Spleen (tissue), 11 donors: ENCODE measurements around the gene FSTL4. TPM values are rescaled to one million over a fixed set of nuclear protein-coding genes. Genes with fewer than 3 reads are reported as not detected.

Experiments used
- DNase-seq: peaks from one replicate; pipeline ENCODE4 v3.0.0-alpha.2; 2020
- H3K27ac ChIP-seq, 8 donors: fragments of 200-600 bp; sonication (generic) in 7 of 8; 1 replicate in 4 of 8; 2 replicates in 4 of 8; pipeline versions ENCODE4 v1.5.0 to v1.8.0; 2016 to 2021; ENCODE audit warnings: inconsistent platforms in 4 of 8, mild to moderate bottlenecking in 4 of 8, moderate library complexity in 1 of 8
- H3K27me3 ChIP-seq, 7 donors: fragments of 200-600 bp; sonication (generic) in 6 of 7; replicated peaks in 1 of 7; 1 replicate in 4 of 7; 2 replicates in 3 of 7; pipeline versions ENCODE4 v1.5.0 to v1.8.0; 2016 to 2021; ENCODE audit warnings: inconsistent platforms in 3 of 7, mild to moderate bottlenecking in 1 of 7
- H3K36me3 ChIP-seq, 6 donors: fragments of 200-600 bp; sonication (generic) in 5 of 6; 1 replicate in 4 of 6; 2 replicates in 2 of 6; pipeline versions ENCODE4 v1.5.0 to v1.8.0; 2016 to 2021; ENCODE audit warnings: inconsistent platforms in 2 of 6
- H3K4me1 ChIP-seq, 6 donors: fragments of 200-600 bp; sonication (generic) in 5 of 6; 1 replicate in 3 of 6; 2 replicates in 3 of 6; pipeline versions ENCODE4 v1.5.0 to v1.8.0; 2016 to 2021; ENCODE audit warnings: inconsistent platforms in 3 of 6
- H3K4me3 ChIP-seq, 8 donors: fragments of 200-600 bp; sonication (generic) in 7 of 8; 1 replicate in 4 of 8; 2 replicates in 4 of 8; pipeline versions ENCODE4 v1.5.0 to v1.8.0; 2016 to 2021; ENCODE audit warnings: inconsistent platforms in 4 of 8, mild to moderate bottlenecking in 4 of 8, moderate library complexity in 2 of 8
- H3K9me3 ChIP-seq, 8 donors: fragments of 200-600 bp; sonication (generic) in 7 of 8; 1 replicate in 4 of 8; 2 replicates in 4 of 8; pipeline versions ENCODE4 v1.5.0 to v1.8.0; 2016 to 2021; ENCODE audit warnings: inconsistent platforms in 4 of 8
- POLR2A ChIP-seq, 3 donors: fragments of 450-650 bp; IDR thresholded peaks; one replicate each; pipeline ENCODE4 v1.5.1; 2017; ENCODE audit warnings: antibody characterized with exemption in 3 of 3, mild to moderate bottlenecking in 1 of 3
- POLR2AphosphoS5 ChIP-seq, 3 donors: sonication (generic); formaldehyde crosslinking; IDR thresholded peaks; one replicate each; pipeline ENCODE4 v1.5.1; 2017; ENCODE audit warnings: antibody characterized with exemption in 3 of 3
- WGBS, 5 donors: extraction: QIAGEN DNeasy Blood & Tissue Kit in 3 of 5; methylation state at CpG; one replicate each; pipeline versions ENCODE4 v1.1.5 to v1.1.7; 2013 to 2018; 5-methylcytosine and 5-hydroxymethylcytosine counted together
- intact Hi-C: fragments of 100-400 bp; cut with DNase I; formaldehyde crosslinking; loops from one replicate; pipeline ENCODE4 v1.15.0; 2023; ENCODE audit warnings: low total_unique reads
- polyA plus RNA-seq, 3 donors: library from polyadenylated mRNA; stranded (reverse); fragments of 200-250 nt; gene quantifications; one replicate each; pipeline ENCODE4 v1.2.1, GENCODE V29; 2013
- total RNA-seq, 7 donors: library from RNA; depleted of rRNA in 3 of 7; stranded (reverse); fragments of >200 nt in 3 of 7; fragmentation: NEBNext Ultra II Directional in 4 of 7; extraction: Animal tissue kit (Norgen Biotek cat#: 25700) in 4 of 7; gene quantifications; one replicate each; pipeline versions ENCODE4 v1.1.0 to v1.2.1, GENCODE V29; 2016 to 2021
- TF ChIP-seq, protein P1 (sequence below), 11 experiments: fragments of 200-600 bp in 7 of 11; fragments of 450-650 bp in 4 of 11; sonication (generic) in 4 of 11; IDR thresholded peaks in 8 of 11; conservative IDR thresholded peaks in 3 of 11; 1 replicate in 7 of 11; 2 replicates in 4 of 11; pipeline versions ENCODE4 v1.4.0 to v1.8.0; 2016 to 2021; ENCODE audit warnings: antibody characterized with exemption in 11 of 11, inconsistent platforms in 4 of 11, mild to moderate bottlenecking in 1 of 11
- donor health status: healthy with polysubstance abuse.
- donor health status: DM: no; HTN: no; CAD: no; lungs with moderate emphysema.
- donor health status: DM: no; HTN: no; CAD: no.
- donor health status: Bipolar disorder and iron deficiency.
- donor health status: healthy.
- donor health status: DM: no; HTN: no; CAD: no.
- donor health status: DM: yes; HTN: yes; CAD: no.

FSTL4 gene
- total and polyA plus RNA-seq, 10 donors: under 0.01 to 1.0 (median 0.37) TPM; not detected in 4

DNA sequence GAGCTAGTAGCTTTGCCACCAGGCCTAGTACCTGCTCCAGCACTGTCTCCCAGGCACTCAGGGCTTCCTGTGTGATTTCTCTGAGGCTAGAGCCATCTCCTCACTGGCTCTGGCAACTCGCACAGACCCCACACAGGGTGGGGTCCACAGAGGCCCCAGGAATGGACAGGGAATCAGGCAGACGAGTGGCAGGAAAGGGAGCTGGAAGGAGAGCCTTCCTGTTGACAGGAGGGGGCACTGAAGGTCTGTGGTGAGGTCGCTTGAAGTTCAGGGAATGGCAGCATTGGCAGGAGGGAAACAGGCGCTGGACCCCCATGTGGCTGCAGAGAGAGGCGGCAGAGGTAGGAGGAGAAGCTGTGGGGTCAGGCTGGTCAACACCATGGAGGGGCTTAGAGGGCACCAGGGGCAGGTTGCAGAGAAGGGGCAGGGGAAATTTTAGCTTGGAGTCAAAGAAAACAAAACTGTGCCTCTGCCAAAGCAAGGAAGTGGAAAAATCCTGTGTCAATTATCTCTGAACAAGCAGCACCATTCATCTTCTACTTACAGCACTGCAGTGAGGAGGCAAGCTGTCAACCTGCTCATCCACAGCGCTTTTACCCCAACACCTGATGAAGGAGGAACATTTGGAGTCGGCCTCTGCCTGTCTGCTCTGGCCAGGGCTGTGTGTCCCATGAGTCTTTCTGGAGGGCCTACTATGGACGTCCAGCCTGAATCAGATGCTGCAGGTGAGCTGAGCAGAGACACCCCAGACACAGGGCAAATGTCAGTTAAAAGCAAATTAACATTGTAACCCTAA is 270.2 kb downstream of the FSTL4 start:
- no peaks in the 10 kb centered on the region for H3K36me3 ChIP-seq
- no peak overlapping the region for H3K4me3 ChIP-seq
- TF ChIP-seq POLR2A (IDR thresholded peaks at IDR 0.05) (no peak), POLR2AphosphoS5 (IDR thresholded peaks at IDR 0.05) (no peak)
- TF ChIP-seq, protein P1, sequence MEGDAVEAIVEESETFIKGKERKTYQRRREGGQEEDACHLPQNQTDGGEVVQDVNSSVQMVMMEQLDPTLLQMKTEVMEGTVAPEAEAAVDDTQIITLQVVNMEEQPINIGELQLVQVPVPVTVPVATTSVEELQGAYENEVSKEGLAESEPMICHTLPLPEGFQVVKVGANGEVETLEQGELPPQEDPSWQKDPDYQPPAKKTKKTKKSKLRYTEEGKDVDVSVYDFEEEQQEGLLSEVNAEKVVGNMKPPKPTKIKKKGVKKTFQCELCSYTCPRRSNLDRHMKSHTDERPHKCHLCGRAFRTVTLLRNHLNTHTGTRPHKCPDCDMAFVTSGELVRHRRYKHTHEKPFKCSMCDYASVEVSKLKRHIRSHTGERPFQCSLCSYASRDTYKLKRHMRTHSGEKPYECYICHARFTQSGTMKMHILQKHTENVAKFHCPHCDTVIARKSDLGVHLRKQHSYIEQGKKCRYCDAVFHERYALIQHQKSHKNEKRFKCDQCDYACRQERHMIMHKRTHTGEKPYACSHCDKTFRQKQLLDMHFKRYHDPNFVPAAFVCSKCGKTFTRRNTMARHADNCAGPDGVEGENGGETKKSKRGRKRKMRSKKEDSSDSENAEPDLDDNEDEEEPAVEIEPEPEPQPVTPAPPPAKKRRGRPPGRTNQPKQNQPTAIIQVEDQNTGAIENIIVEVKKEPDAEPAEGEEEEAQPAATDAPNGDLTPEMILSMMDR (IDR thresholded peaks at IDR 0.05 in 8 of 11, conservative IDR thresholded peaks at IDR 0.05 in 3 of 11): no peak
- intact Hi-C loops: no loop called here
- H3K27me3 ChIP-seq: peaks cover 0 to under 1% (median 0%) of the 10 kb centered on the region in 7 donors
- 65 to 75% (median 70%) methylated on average over 7 to 8 of the region's 8 CpGs for WGBS, 5 donors
- H3K4me1 ChIP-seq: peaks cover 0 to 3% (median 0%) of the 10 kb centered on the region in 6 donors
- no peaks in the 10 kb centered on the region for H3K9me3 ChIP-seq
- peak; percentile 54 for DNase-seq
- H3K27ac ChIP-seq: no peak overlapping the region

DNA sequence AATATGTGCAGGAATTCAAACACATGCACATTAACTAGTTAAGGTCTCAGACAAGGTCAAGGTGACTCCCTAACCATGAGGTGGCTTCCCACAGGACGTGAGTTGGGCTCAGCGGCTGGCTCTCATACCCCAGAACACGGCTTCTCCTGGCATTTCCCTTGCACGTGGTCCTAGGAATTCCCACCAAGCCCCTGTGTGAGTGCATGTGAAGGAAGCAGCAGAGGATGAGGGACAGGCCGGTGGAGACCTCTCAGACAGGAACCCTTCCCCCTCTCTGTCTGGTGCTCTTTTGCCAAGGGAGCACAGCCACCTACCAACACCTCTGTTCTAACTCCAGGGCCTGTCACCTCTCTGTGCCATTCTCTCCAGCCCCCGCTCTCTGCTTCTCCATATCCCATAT is 271.0 kb downstream of the FSTL4 start:
- WGBS, 5 donors: 67 to 80% (median 69%) methylated on average over 6 of the region's 6 CpGs
- no peak overlapping the region for H3K27ac ChIP-seq
- H3K27me3 ChIP-seq: no peaks in the 10 kb centered on the region
- no peaks in the 10 kb centered on the region for H3K36me3 ChIP-seq
- no peak overlapping the region for H3K4me3 ChIP-seq
- H3K4me1 ChIP-seq: peaks cover 0 to 3% (median 0%) of the 10 kb centered on the region in 6 donors
- H3K9me3 ChIP-seq: no peaks in the 10 kb centered on the region
- intact Hi-C loops: no loop called here
- TF ChIP-seq POLR2AphosphoS5 (IDR thresholded peaks at IDR 0.05) (peak in 1 of 3 donors; percentile 8), POLR2A (IDR thresholded peaks at IDR 0.05) (no peak)
- TF ChIP-seq, protein P1 (IDR thresholded peaks at IDR 0.05 in 8 of 11, conservative IDR thresholded peaks at IDR 0.05 in 3 of 11): no peak
- DNase-seq: peak; percentile 60

DNA sequence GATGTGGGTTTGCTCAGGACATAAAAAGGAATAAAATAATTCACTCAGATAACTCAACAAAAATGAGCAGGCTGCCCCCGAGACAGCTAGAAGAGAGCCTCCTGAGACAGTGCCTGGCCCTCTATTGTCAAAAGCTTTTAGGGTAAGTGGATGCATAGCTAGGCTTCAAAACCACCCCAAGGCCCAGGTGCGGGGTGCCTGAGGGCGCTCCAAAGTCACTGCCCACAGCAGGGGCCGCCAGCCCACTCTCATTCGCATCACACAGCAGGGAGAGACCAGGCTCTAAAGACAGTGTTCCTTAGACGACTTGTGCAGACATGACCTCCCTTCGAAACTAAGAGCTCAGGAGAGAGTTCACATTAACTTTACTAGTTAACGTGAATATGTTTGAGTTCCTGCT is 271.5 kb downstream of the FSTL4 start:
- WGBS, 5 donors: 83 to 89% (median 85%) methylated on average over 8 of the region's 8 CpGs
- TF ChIP-seq, protein P1 (IDR thresholded peaks at IDR 0.05 in 8 of 11, conservative IDR thresholded peaks at IDR 0.05 in 3 of 11): no peak
- TF ChIP-seq POLR2AphosphoS5 (IDR thresholded peaks at IDR 0.05): no peak
- TF ChIP-seq POLR2A (IDR thresholded peaks at IDR 0.05): no peak
- Histone ChIP-seq H3K36me3 (no peaks in the 10 kb centered on the region), H3K27me3 (no peaks in the 10 kb centered on the region), H3K4me1 (peaks cover 0 to 3% (median 0%) of the 10 kb centered on the region in 6 donors), H3K4me3 (no peak overlapping the region), H3K9me3 (no peaks in the 10 kb centered on the region), H3K27ac (no peak overlapping the region)
- intact Hi-C loops: no loop called here
- DNase-seq: no peak

DNA sequence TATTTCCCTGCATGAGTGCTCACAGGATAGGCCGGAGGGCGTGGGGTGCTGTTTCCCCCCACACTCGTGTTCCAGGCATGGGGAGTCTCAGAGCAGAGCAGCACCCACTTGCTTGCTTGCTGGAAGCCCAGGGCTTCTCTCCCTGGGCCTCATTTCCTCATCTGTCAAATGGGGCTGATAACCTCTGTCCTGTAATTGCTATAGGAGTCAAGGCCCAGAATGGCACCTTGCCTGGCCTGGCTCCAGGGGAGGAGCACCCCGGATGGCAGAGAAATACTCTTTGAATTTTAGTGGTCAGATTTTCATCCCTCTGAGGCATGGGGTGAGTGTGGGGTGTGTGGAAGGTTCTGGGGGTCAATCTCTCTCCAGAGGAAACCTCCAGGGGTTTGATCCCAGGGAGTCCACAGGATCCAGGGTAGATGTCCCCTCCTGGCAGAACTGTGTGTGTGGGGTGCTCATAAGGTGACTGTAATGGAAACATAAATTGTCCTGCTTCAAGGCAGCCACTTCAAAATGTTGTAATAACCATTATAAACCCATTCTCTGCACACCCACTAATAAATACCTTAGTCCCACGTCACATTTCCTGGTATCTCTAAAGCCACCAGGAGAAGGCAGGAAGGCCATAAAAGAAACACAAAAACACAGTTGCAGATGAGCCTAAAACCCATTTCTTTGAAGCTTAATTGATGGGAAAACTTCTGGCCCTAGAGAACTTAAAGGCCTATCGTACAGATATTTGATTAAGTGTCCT is 272.2 kb downstream of the FSTL4 start:
- Histone ChIP-seq H3K36me3 (no peaks in the 10 kb centered on the region), H3K9me3 (no peaks in the 10 kb centered on the region), H3K27ac (no peak overlapping the region), H3K4me1 (peaks cover 0 to 3% (median 0%) of the 10 kb centered on the region in 6 donors), H3K27me3 (no peaks in the 10 kb centered on the region), H3K4me3 (no peak overlapping the region)
- no peak for DNase-seq
- TF ChIP-seq POLR2AphosphoS5 (IDR thresholded peaks at IDR 0.05) (no peak), POLR2A (IDR thresholded peaks at IDR 0.05) (no peak)
- TF ChIP-seq, protein P1 (IDR thresholded peaks at IDR 0.05 in 8 of 11, conservative IDR thresholded peaks at IDR 0.05 in 3 of 11): no peak
- intact Hi-C loops: no loop called here
- 78 to 85% (median 79%) methylated on average over 6 of the region's 6 CpGs for WGBS, 5 donors
